ENCODE results near the gene THBS2. TPM values are rescaled to one million over a fixed set of nuclear protein-coding genes. Genes with fewer than 3 reads are reported as not detected.
"Not testable (repeated sequence)": the region's sequence is repeated elsewhere in the genome, so short reads cannot be mapped to it uniquely, and the experiment has no call there.

THBS2 gene
- total RNA-seq, 1 donor from 2014 or later: 4.2 TPM

DNA sequence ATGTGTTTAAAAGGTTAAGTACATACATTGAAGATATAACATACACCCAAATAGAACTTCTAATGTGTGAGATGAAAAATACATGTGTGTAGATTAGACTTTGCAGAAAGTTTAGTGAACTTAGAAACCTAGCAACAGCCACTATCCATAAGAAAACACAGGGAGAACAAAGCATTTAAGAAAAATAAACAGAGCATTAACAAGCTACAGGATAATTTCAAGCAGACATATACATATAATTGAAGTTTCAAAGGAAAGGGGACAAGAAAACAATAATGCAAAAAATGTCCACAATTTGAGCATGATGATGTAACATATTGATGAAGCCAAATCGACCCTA lies 18.2 kb upstream of the THBS2 start:
- no peak overlapping the region for H3K27ac Mint-ChIP-seq

GRCh38 chr6:169271158-169271876 lies 17.7 kb upstream of the THBS2 start:
- no peak overlapping the region for H3K4me3 Mint-ChIP-seq
- TF ChIP-seq CTCF (conservative IDR thresholded peaks at IDR 0.05): no peak
- H3K9me3 Mint-ChIP-seq: no peaks in the 10 kb centered on the region
- H3K36me3 Mint-ChIP-seq: no peaks in the 10 kb centered on the region
- peaks cover 3% of the 10 kb centered on the region for H3K27me3 Mint-ChIP-seq
- no peaks in the 10 kb centered on the region for H3K4me1 Mint-ChIP-seq (ENCODE audit: unreplicated experiment)
- DNase-seq (ENCODE audit: extremely low spot score, unreplicated experiment): no peak
- H3K27ac Mint-ChIP-seq: no peak overlapping the region

More for the DNA sequence above, 18.2 kb upstream of the THBS2 start:
- H3K4me1 Mint-ChIP-seq (ENCODE audit: unreplicated experiment): no peaks in the 10 kb centered on the region
- DNase-seq (ENCODE audit: extremely low spot score, unreplicated experiment): no peak
- no peaks in the 10 kb centered on the region for H3K9me3 Mint-ChIP-seq
- no peak for TF ChIP-seq CTCF (conservative IDR thresholded peaks at IDR 0.05)
- H3K4me3 Mint-ChIP-seq: no peak overlapping the region
- no peaks in the 10 kb centered on the region for H3K36me3 Mint-ChIP-seq
- peaks cover 3% of the 10 kb centered on the region for H3K27me3 Mint-ChIP-seq

GRCh38 chr6:169270077-169270380 lies 16.4 kb upstream of the THBS2 start:
- not testable (repeated sequence) for H3K4me3 Mint-ChIP-seq, H3K27me3 Mint-ChIP-seq

DNA sequence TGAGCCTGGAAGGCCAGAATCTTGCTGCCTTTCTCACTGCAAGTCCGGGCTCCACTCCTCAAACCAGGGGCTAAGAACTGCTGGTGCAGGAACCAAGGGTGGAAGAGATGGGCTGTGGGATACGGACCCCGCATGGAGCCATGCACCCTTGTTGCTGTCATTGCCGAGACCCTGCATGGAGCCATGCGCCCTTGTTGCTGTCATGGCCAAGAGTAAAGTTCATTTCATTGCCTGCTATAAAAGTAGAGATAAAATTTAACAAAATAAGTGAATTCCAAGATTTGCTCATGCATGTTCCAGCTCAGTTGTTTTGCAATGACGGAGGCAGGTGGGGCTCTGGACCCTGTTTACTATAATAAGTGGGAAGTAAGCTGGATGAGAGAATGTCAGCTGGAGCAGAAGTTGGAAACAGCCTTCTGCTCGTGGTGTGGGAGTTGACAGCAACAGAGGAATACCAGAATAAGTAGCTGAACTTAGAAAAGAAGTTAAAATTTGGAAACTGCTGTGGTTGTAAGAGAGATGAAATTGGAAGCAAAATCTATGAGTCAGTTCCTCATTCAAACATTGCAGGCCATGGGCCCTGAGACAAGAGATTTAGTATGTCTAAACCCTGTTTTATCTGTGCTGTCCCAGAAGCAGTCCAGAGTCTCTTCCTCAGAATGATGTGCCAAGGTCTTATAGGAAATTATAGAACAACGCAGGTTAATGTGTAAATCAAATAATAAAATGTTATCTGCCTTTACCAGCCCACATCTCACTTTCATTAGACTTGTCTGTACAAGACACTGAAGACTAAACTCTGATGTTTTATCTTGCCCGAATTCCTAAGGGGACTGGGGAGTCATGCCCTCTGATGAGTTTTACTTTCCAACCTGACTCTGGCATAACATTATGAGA lies 15.8 kb upstream of the THBS2 start:
- H3K36me3 Mint-ChIP-seq: no peaks in the 10 kb centered on the region
- DNase-seq (ENCODE audit: extremely low spot score, unreplicated experiment): no peak
- H3K4me3 Mint-ChIP-seq: no peak overlapping the region
- no peak for TF ChIP-seq CTCF (conservative IDR thresholded peaks at IDR 0.05)
- no peaks in the 10 kb centered on the region for H3K4me1 Mint-ChIP-seq (ENCODE audit: unreplicated experiment)
- H3K9me3 Mint-ChIP-seq: no peaks in the 10 kb centered on the region
- H3K27me3 Mint-ChIP-seq: peaks cover 3% of the 10 kb centered on the region
- H3K27ac Mint-ChIP-seq: no peak overlapping the region

More at GRCh38 chr6:169270077-169270380, 16.4 kb upstream of the THBS2 start:
- not testable (repeated sequence) for H3K36me3 Mint-ChIP-seq; H3K9me3 Mint-ChIP-seq; H3K27ac Mint-ChIP-seq; DNase-seq (ENCODE audit: extremely low spot score, unreplicated experiment); H3K4me1 Mint-ChIP-seq (ENCODE audit: unreplicated experiment)

DNA sequence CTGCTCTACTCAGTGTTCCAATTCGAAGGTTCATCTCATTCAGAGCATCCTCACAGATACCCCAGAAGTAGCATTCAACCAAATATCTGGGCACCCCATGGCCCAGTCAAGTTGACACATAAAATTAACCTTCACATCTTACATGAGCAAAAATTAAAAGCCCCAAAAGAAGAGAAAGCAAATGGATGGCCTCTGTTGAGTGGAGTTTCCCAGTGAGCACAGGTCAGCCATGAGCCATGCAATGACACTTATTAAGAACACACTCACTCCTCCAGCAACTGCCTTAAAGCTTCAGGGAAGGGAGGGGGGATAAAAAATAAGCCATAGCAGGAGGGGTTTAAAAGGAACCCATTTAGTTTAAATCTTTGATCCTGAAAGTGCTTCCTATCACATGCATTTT lies 14.6 kb upstream of the THBS2 start:
- Mint-ChIP-seq H3K4me3 (no peak overlapping the region), H3K9me3 (peaks cover 4% of the 10 kb centered on the region), H3K27me3 (peaks cover 7% of the 10 kb centered on the region), H3K36me3 (no peaks in the 10 kb centered on the region), H3K4me1 (ENCODE audit: unreplicated experiment) (peaks cover 4% of the 10 kb centered on the region), H3K27ac (no peak overlapping the region)
- no peak for DNase-seq (ENCODE audit: extremely low spot score, unreplicated experiment)
- TF ChIP-seq CTCF (conservative IDR thresholded peaks at IDR 0.05): no peak

All from type B pancreatic cell (in vitro differentiated cells).